IMR-90 (cell line): ENCODE results near the gene PKHD1. TPM values are rescaled to one million over a fixed set of nuclear protein-coding genes. Genes with fewer than 3 reads are reported as not detected.

Experiments used
- ATAC-seq: fragments of 200-7000 bp; cut with Tn5 transposase; 2 replicates; pipeline ENCODE4 v1.9.1; 2020; ENCODE audit warnings: low read depth, mild to moderate bottlenecking, moderate library complexity
- BruUV-seq: library from RNA; stranded (reverse); fragments of 400-500 nt; replicated peaks from 2 replicates; lab custom pipeline; 2021; lab: Mats Ljungman, UMichigan
- CTCF ChIA-PET: fragments of 300-600 bp; formaldehyde crosslinking; extraction: SDS; loops from one replicate; lab custom pipeline; 2021; ENCODE audit warnings: antibody characterized with exemption; lab: Yijun Ruan, JAX
- POLR2A ChIA-PET: fragments of 300-600 bp; sonication (Branson Sonifier 250); formaldehyde crosslinking; loops from one replicate; lab custom pipeline; 2022; ENCODE audit warnings: antibody characterized with exemption; ENCODE audit not compliant: unreplicated experiment; lab: Charles Lee
- DNase-seq: peaks from one replicate; pipeline ENCODE4 v3.0.0; 2013
- H2AFZ ChIP-seq: replicated peaks from 2 replicates; pipeline ENCODE3; 2013; ENCODE audit warnings: low read length, mild to moderate bottlenecking; ENCODE audit not compliant: poor library complexity
- H2AK5ac ChIP-seq: 2 replicates; pipeline ENCODE4 v1.6.1; 2013; ENCODE audit warnings: low read depth, low read length, inconsistent platforms
- H2AK9ac ChIP-seq: replicated peaks from 2 replicates; pipeline ENCODE3; 2013; ENCODE audit warnings: mild to moderate bottlenecking, low read depth, low read length, moderate library complexity; ENCODE audit not compliant: poor library complexity
- H2BK120ac ChIP-seq: 2 replicates; pipeline ENCODE4 v1.6.1; 2013; ENCODE audit warnings: low read depth, low read length, inconsistent platforms
- H2BK15ac ChIP-seq: 3 replicates; pipeline ENCODE4 v1.6.1; 2013; ENCODE audit warnings: low read depth, low read length, inconsistent platforms
- H2BK20ac ChIP-seq: 2 replicates; pipeline ENCODE4 v1.6.1; 2013; ENCODE audit warnings: low read depth, mild to moderate bottlenecking, inconsistent platforms, low read length, moderate library complexity
- H2BK5ac ChIP-seq: 2 replicates; pipeline ENCODE4 v1.6.1; 2013; ENCODE audit warnings: mild to moderate bottlenecking, low read depth, low read length, inconsistent platforms; ENCODE audit not compliant: poor library complexity, severe bottlenecking
- H3K14ac ChIP-seq: replicated peaks from 2 replicates; pipeline ENCODE4 v1.6.1; 2013; ENCODE audit warnings: low read depth, low read length, inconsistent platforms
- H3K18ac ChIP-seq: 2 replicates; pipeline ENCODE4 v1.6.1; 2013; ENCODE audit warnings: low read depth, low read length, control low read depth
- H3K23ac ChIP-seq: 2 replicates; pipeline ENCODE4 v1.6.1; 2013; ENCODE audit warnings: low read depth, low read length, inconsistent platforms
- H3K27ac ChIP-seq: 2 replicates; pipeline ENCODE4 v1.5.1; 2013; ENCODE audit warnings: mild to moderate bottlenecking, control low read depth, low read length; ENCODE audit not compliant: insufficient read depth
- H3K27me3 ChIP-seq: 2 replicates; pipeline ENCODE4 v1.6.1; 2013; ENCODE audit warnings: low read length; ENCODE audit not compliant: control insufficient read depth, insufficient read depth
- H3K36me3 ChIP-seq: 2 replicates; pipeline ENCODE4 v1.6.1; 2013; ENCODE audit warnings: low read length, mixed read lengths; ENCODE audit not compliant: control insufficient read depth, insufficient read depth
- H3K4ac ChIP-seq: 2 replicates; pipeline ENCODE4 v1.6.1; 2013; ENCODE audit warnings: low read depth, low read length, inconsistent platforms
- H3K4me1 ChIP-seq: 2 replicates; pipeline ENCODE4 v1.6.1; 2013; ENCODE audit warnings: low read length, mixed read lengths; ENCODE audit not compliant: control insufficient read depth, insufficient read depth
- H3K4me2 ChIP-seq: 2 replicates; pipeline ENCODE4 v1.6.1; 2013; ENCODE audit warnings: low read depth, mild to moderate bottlenecking, control low read depth, low read length, moderate library complexity
- H3K4me3 ChIP-seq: 2 replicates; pipeline ENCODE4 v1.5.1; 2013; ENCODE audit warnings: low read depth, mild to moderate bottlenecking, control low read depth, low read length, moderate library complexity; ENCODE audit not compliant: insufficient read depth
- H3K56ac ChIP-seq: 2 replicates; pipeline ENCODE4 v1.6.1; 2013; ENCODE audit warnings: low read length, inconsistent platforms; ENCODE audit not compliant: insufficient read depth; ENCODE audit errors: extremely low read depth
- H3K79me1 ChIP-seq, 2 experiments: 2 replicates each; pipeline ENCODE4 v1.6.1; 2013; ENCODE audit warnings: low read length in 2 of 2, inconsistent platforms in 1 of 2, low read depth in 1 of 2
- H3K9ac ChIP-seq: 2 replicates; pipeline ENCODE4 v1.6.1; 2013; ENCODE audit warnings: low read depth, low read length, control low read depth
- H3K9me1 ChIP-seq: 2 replicates; pipeline ENCODE4 v1.6.1; 2013; ENCODE audit warnings: low read length, inconsistent platforms; ENCODE audit not compliant: insufficient read depth
- H3K9me3 ChIP-seq: 2 replicates; pipeline ENCODE4 v1.6.1; 2013; ENCODE audit warnings: low read length; ENCODE audit not compliant: control insufficient read depth, insufficient read depth
- H4K20me1 ChIP-seq: 2 replicates; pipeline ENCODE4 v1.6.1; 2013; ENCODE audit warnings: low read length, inconsistent platforms; ENCODE audit not compliant: insufficient read depth
- H4K5ac ChIP-seq: 2 replicates; pipeline ENCODE4 v1.6.1; 2013; ENCODE audit warnings: mild to moderate bottlenecking, low read depth, low read length, control low read depth
- H4K8ac ChIP-seq, 2 experiments: 2 replicates each; pipeline ENCODE4 v1.6.1; 2013; ENCODE audit warnings: low read depth in 2 of 2, low read length in 2 of 2, control low read depth in 1 of 2, inconsistent platforms in 1 of 2
- H4K91ac ChIP-seq: 2 replicates; pipeline ENCODE4 v1.6.1; 2013; ENCODE audit warnings: low read depth, low read length, inconsistent platforms; ENCODE audit not compliant: insufficient read depth
- CEBPB ChIP-seq: IDR thresholded peaks from 2 replicates; pipeline ENCODE4 v1.6.1; 2012; ENCODE audit warnings: low read depth, low read length, improper control_type of control experiment
- CTCF ChIP-seq: conservative IDR thresholded peaks from 2 replicates; pipeline ENCODE4 v1.5.1; 2012; ENCODE audit warnings: mild to moderate bottlenecking, low read depth, low read length, improper control_type of control experiment
- ELK1 ChIP-seq: fragments of 150-350 bp; IDR thresholded peaks from 2 replicates; pipeline ENCODE4 v1.6.1; 2016; ENCODE audit warnings: low read depth, mild to moderate bottlenecking, low read length, moderate library complexity, borderline replicate concordance
- FOS ChIP-seq: fragments of 150-350 bp; IDR thresholded peaks from 2 replicates; pipeline ENCODE4 v1.6.1; 2016; ENCODE audit warnings: low read depth, low read length
- MAFK ChIP-seq: IDR thresholded peaks from 2 replicates; pipeline ENCODE4 v1.6.1; 2012; ENCODE audit warnings: low read depth, low read length, improper control_type of control experiment
- MAZ ChIP-seq: IDR thresholded peaks from 2 replicates; pipeline ENCODE4 v1.6.1; 2012; ENCODE audit warnings: low read depth, mild to moderate bottlenecking, low read length, improper control_type of control experiment, moderate library complexity, borderline replicate concordance
- MXI1 ChIP-seq: IDR thresholded peaks from 2 replicates; pipeline ENCODE4 v1.6.1; 2012; ENCODE audit warnings: low read depth, mild to moderate bottlenecking, low read length, moderate library complexity, borderline replicate concordance
- NFE2L2 ChIP-seq: fragments of 150-350 bp; IDR thresholded peaks from 2 replicates; pipeline ENCODE4 v1.6.1; 2016; ENCODE audit warnings: low read depth, mild to moderate bottlenecking, low read length
- POLR2A ChIP-seq: IDR thresholded peaks from 2 replicates; pipeline ENCODE4 v1.6.1; 2012; ENCODE audit warnings: mild to moderate bottlenecking, low read depth, low read length
- RAD21 ChIP-seq: IDR thresholded peaks from 2 replicates; pipeline ENCODE4 v1.6.1; 2012; ENCODE audit warnings: low read length, improper control_type of control experiment
- RCOR1 ChIP-seq: IDR thresholded peaks from 2 replicates; pipeline ENCODE4 v1.6.1; 2012; ENCODE audit warnings: mild to moderate bottlenecking, low read length, improper control_type of control experiment; ENCODE audit not compliant: insufficient replicate concordance
- SMC3 ChIP-seq: fragments of 150-350 bp; IDR thresholded peaks from 2 replicates; pipeline ENCODE4 v1.6.1; 2016; ENCODE audit warnings: low read depth, mild to moderate bottlenecking, antibody characterized with exemption, low read length, moderate library complexity
- USF2 ChIP-seq: fragments of 150-350 bp; IDR thresholded peaks from 2 replicates; pipeline ENCODE4 v1.6.1; 2017; ENCODE audit warnings: mild to moderate bottlenecking, antibody characterized with exemption, low read length, low read depth
- WGBS, 2 experiments: methylation state at CpG; one replicate each; pipeline versions ENCODE4 v1.1.5 to v1.1.7; 2013; ENCODE audit warnings: missing lambda C conversion rate in 2 of 2; ENCODE audit not compliant: insufficient read length in 1 of 2; ENCODE audit errors: extremely low coverage in 2 of 2; 5-methylcytosine and 5-hydroxymethylcytosine counted together
- dilution Hi-C: fragments of 300-500 bp; cut with HindIII; formaldehyde crosslinking; loops from one replicate; pipeline ENCODE4 v1.14.3; 2018; ENCODE audit warnings: low sequenced_read_pairs; ENCODE audit not compliant: unreplicated experiment
- in situ Hi-C: fragments of 300-500 bp; cut with MboI; formaldehyde crosslinking; loops from 3 replicates; pipeline ENCODE4 v1.14.3; 2019; ENCODE audit warnings: low sequenced_read_pairs, inconsistent platforms, mixed read lengths
- intact Hi-C: fragments of 100-400 bp; cut with micrococcal nuclease; formaldehyde crosslinking; loops from 2 replicates; pipeline ENCODE4 v1.10.0; 2022
- polyA plus RNA-seq, 3 experiments: library from polyadenylated mRNA; depleted of rRNA; stranded (reverse); fragments of >200 nt; gene quantifications; 2 replicates each; pipeline ENCODE4 v1.2.3, GENCODE V29; 2012; ENCODE audit warnings: low replicate concordance in 1 of 3
- total RNA-seq: library from RNA; depleted of rRNA; stranded (reverse); fragments of >200 nt; gene quantifications from 2 replicates; pipeline ENCODE4 v1.2.3, GENCODE V29; 2012

PKHD1 gene
- total and polyA plus RNA-seq, 2 of the 4 experiments (the other 2 are of a cell fraction): not detected

GRCh38 chr6:51989789-51990188, 97.6 kb downstream of the PKHD1 start:
- H3K14ac ChIP-seq: no peak overlapping the region
- no peaks in the 10 kb centered on the region for H3K36me3 ChIP-seq
- H2BK120ac ChIP-seq: no peak overlapping the region
- ChIA-PET CTCF (no interaction called here), POLR2A (no interaction called here)
- H3K27me3 ChIP-seq: no peaks in the 10 kb centered on the region
- no peak overlapping the region for H2BK20ac ChIP-seq
- no peak overlapping the region for H3K56ac ChIP-seq
- H3K27ac ChIP-seq: no peak overlapping the region
- H2AK5ac ChIP-seq: no peak overlapping the region
- dilution Hi-C loops (no loop called here), in situ Hi-C loops (no loop called here), intact Hi-C loops (no loop called here)
- H4K20me1 ChIP-seq: no peaks in the 10 kb centered on the region
- no peak overlapping the region for H3K4ac ChIP-seq
- H4K91ac ChIP-seq: no peak overlapping the region
- no CpG with 5 or more reads among the region's 1 CpG for WGBS, 2 experiments
- no peaks in the 10 kb centered on the region for H3K4me1 ChIP-seq
- no peak overlapping the region for H4K5ac ChIP-seq
- no peak overlapping the region for H3K9ac ChIP-seq
- H2AFZ ChIP-seq: no peak overlapping the region
- H4K8ac ChIP-seq: no peak overlapping the region
- H2BK15ac ChIP-seq: no peak overlapping the region
- H3K18ac ChIP-seq: no peak overlapping the region
- no peaks in the 10 kb centered on the region for H3K9me3 ChIP-seq
- no peak for DNase-seq
- H3K4me2 ChIP-seq: no peak overlapping the region
- H2AK9ac ChIP-seq: no peak overlapping the region
- H3K79me1 ChIP-seq: no peaks in the 10 kb centered on the region
- H3K4me3 ChIP-seq: no peak overlapping the region
- TF ChIP-seq RCOR1: no peak
- no peak for TF ChIP-seq RAD21
- no peak for TF ChIP-seq CTCF
- no peak for TF ChIP-seq USF2
- no peak for TF ChIP-seq MXI1
- no peak for TF ChIP-seq SMC3
- TF ChIP-seq MAZ: no peak
- TF ChIP-seq FOS: no peak
- no peak for TF ChIP-seq MAFK
- TF ChIP-seq ELK1: no peak
- TF ChIP-seq POLR2A: no peak
- TF ChIP-seq NFE2L2: no peak
- TF ChIP-seq CEBPB: no peak
- no peak for ATAC-seq
- no TSS peak for BruUV-seq
- no peak overlapping the region for H3K23ac ChIP-seq
- no peak overlapping the region for H2BK5ac ChIP-seq
- H3K9me1 ChIP-seq: no peaks in the 10 kb centered on the region
